Gastroesophageal sphincter (tissue), 4 donors: ENCODE measurements around the gene BASP1. TPM values are rescaled to one million over a fixed set of nuclear protein-coding genes. Genes with fewer than 3 reads are reported as not detected.

Experiments
- ATAC-seq: fragments of 150-250 bp; one replicate; pipeline ENCODE4 v1.9.1; 2016; ENCODE audit warnings: mild to moderate bottlenecking, moderate library complexity
- H3K27ac ChIP-seq, 4 donors: fragments of 200-600 bp; sonication (generic) in 3 of 4; 1 replicate in 3 of 4; 2 replicates in 1 of 4; pipeline ENCODE4 v1.5.1; 2016 to 2019
- H3K27me3 ChIP-seq: fragments of 200-600 bp; sonication (generic); one replicate; pipeline ENCODE4 v1.5.1; 2019
- H3K36me3 ChIP-seq, 2 donors: fragments of 200-600 bp; sonication (generic); one replicate each; pipeline ENCODE4 v1.5.1; 2019; ENCODE audit warnings: control low read depth in 1 of 2
- H3K4me1 ChIP-seq, 3 donors: fragments of 200-600 bp; sonication (generic); 1 replicate in 2 of 3; 2 replicates in 1 of 3; pipeline ENCODE4 v1.5.1; 2016 to 2019; ENCODE audit warnings: control low read depth in 2 of 3
- H3K4me3 ChIP-seq, 2 donors: fragments of 200-600 bp; sonication (generic); one replicate each; pipeline ENCODE4 v1.5.1; 2019; ENCODE audit warnings: mild to moderate bottlenecking in 1 of 2, moderate library complexity in 1 of 2
- H3K9me3 ChIP-seq, 3 donors: fragments of 200-600 bp; sonication (generic); one replicate each; pipeline ENCODE4 v1.5.1; 2017 to 2019; ENCODE audit warnings: control low read depth in 2 of 3
- CTCF ChIP-seq, 4 experiments: fragments of 200-600 bp in 2 of 4; fragments of 450-650 bp in 2 of 4; sonication (generic) in 1 of 4; IDR thresholded peaks; one replicate each; pipeline ENCODE4 v1.5.1; 2017 to 2019; ENCODE audit warnings: antibody characterized with exemption in 4 of 4, mild to moderate bottlenecking in 2 of 4, moderate library complexity in 2 of 4
- EP300 ChIP-seq: sonication (generic); formaldehyde crosslinking; IDR thresholded peaks from one replicate; pipeline ENCODE4 v1.6.1; 2017; ENCODE audit warnings: antibody characterized with exemption, mild to moderate bottlenecking
- POLR2A ChIP-seq, 2 donors: fragments of 450-650 bp; IDR thresholded peaks; one replicate each; pipeline ENCODE4 v1.6.1; 2017; ENCODE audit warnings: antibody characterized with exemption in 2 of 2, mild to moderate bottlenecking in 2 of 2, moderate library complexity in 1 of 2
- POLR2AphosphoS5 ChIP-seq: sonication (generic); formaldehyde crosslinking; IDR thresholded peaks from one replicate; pipeline ENCODE4 v1.6.1; 2017; ENCODE audit warnings: antibody characterized with exemption
- WGBS, 2 donors: methylation state at CpG; one replicate each; pipeline ENCODE4 v1.1.5; 2018; ENCODE audit warnings: low coverage in 1 of 2; 5-methylcytosine and 5-hydroxymethylcytosine counted together
- total RNA-seq, 4 donors: library from RNA; depleted of rRNA; stranded (reverse); fragments of >200 nt; gene quantifications; one replicate each; pipeline ENCODE4 v1.1.0, GENCODE V29; 2016

Gene BASP1
- total RNA-seq, 4 donors from 2014 or later = 0.31 to 12.9 (median 5.5) TPM

GRCh38 chr5:17289681-17290539 lies 72.5 kb downstream of the BASP1 start:
- Histone ChIP-seq H3K36me3 (no peaks in the 10 kb centered on the region), H3K4me3 (no peak overlapping the region), H3K27ac (no peak overlapping the region), H3K27me3 (no peaks in the 10 kb centered on the region), H3K9me3 (no peaks in the 10 kb centered on the region), H3K4me1 (no peaks in the 10 kb centered on the region)
- WGBS, 2 donors = 71 to 79% methylated on average over 8 to 15 of the region's 16 CpGs
- no peak for TF ChIP-seq EP300
- no peak for TF ChIP-seq POLR2A (IDR thresholded peaks at IDR 0.05)
- no peak for TF ChIP-seq CTCF (IDR thresholded peaks at IDR 0.05)
- TF ChIP-seq POLR2AphosphoS5 = no peak
- ATAC-seq = no peak

- ATAC-seq = no peak
- WGBS, 2 donors = 60 to 69% methylated on average over 3 to 9 of the region's 9 CpGs
- no peak for TF ChIP-seq EP300
- TF ChIP-seq POLR2A (IDR thresholded peaks at IDR 0.05) = no peak
- no peak for TF ChIP-seq CTCF (IDR thresholded peaks at IDR 0.05)
- no peak for TF ChIP-seq POLR2AphosphoS5
- Histone ChIP-seq H3K9me3 (no peaks in the 10 kb centered on the region), H3K4me1 (no peaks in the 10 kb centered on the region), H3K27ac (no peak overlapping the region), H3K36me3 (no peaks in the 10 kb centered on the region), H3K4me3 (no peak overlapping the region), H3K27me3 (no peaks in the 10 kb centered on the region)
Observed at GRCh38 chr5:17290540-17290974, 73.1 kb downstream of the BASP1 start.

- no peaks in the 10 kb centered on the region for H3K9me3 ChIP-seq
- H3K27me3 ChIP-seq = peaks cover under 1% of the 10 kb centered on the region
- ATAC-seq = no peak
- H3K4me1 ChIP-seq = no peaks in the 10 kb centered on the region
- no peak for TF ChIP-seq POLR2AphosphoS5
- no peak for TF ChIP-seq CTCF (IDR thresholded peaks at IDR 0.05)
- H3K27ac ChIP-seq = no peak overlapping the region
- 90 to 96% methylated on average over 3 to 4 of the region's 12 CpGs for WGBS, 2 donors
- H3K36me3 ChIP-seq = no peaks in the 10 kb centered on the region
- H3K4me3 ChIP-seq = no peak overlapping the region
Observed at GRCh38 chr5:17292434-17293015, 75.1 kb downstream of the BASP1 start.

GRCh38 chr5:17294639-17295311 lies 77.3 kb downstream of the BASP1 start:
- ATAC-seq = no peak

More at GRCh38 chr5:17294639-17295311, 77.3 kb downstream of the BASP1 start:
- WGBS, 2 donors = 75 to 92% methylated on average over 3 to 4 of the region's 8 CpGs
- Histone ChIP-seq H3K27ac (no peak overlapping the region), H3K27me3 (peaks cover 9% of the 10 kb centered on the region), H3K9me3 (no peaks in the 10 kb centered on the region), H3K4me3 (no peak overlapping the region), H3K36me3 (no peaks in the 10 kb centered on the region), H3K4me1 (no peaks in the 10 kb centered on the region)
- TF ChIP-seq CTCF (IDR thresholded peaks at IDR 0.05) (no peak), POLR2AphosphoS5 (no peak), EP300 (no peak), POLR2A (IDR thresholded peaks at IDR 0.05) (no peak)
